ENCODE data around the gene WDR91.
"Not testable (repeated sequence)": the region's sequence is repeated elsewhere in the genome, so short reads cannot be mapped to it uniquely, and the experiment has no call there.

WDR91 gene

GRCh38 chr7:135242096-135242684, 30.9 kb upstream of the WDR91 start:
- TF ChIP-seq CTCF (IDR thresholded peaks at IDR 0.05; ENCODE audit: low read depth, low read length), result no peak

DNA sequence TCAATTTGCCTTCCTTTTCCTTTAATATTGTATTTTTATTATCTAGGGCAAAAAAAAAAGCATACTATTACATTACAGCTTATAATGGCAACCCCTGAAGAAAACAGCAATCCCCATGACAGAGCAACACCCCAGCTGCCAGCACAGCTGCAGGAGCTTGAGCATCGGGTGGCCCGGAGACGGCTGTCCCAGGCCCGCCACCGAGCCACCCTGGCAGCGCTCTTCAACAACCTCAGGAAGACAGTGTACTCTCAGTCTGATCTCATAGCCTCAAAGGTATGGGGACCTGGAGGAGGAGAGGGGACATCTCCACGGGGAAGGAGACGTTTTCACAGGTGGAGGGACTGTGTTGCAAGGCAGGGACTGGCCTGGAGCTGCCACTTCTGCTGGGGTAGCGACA, 29.1 kb upstream of the WDR91 start:
- no peak for DNase-seq (ENCODE audit: low read depth in 2 of 2)
- H3K4me3 ChIP-seq (replicated peaks in 1 of 2; ENCODE audit: low read depth in 2 of 2, low read length in 2 of 2), result no peak overlapping the region
- TF ChIP-seq CTCF (IDR thresholded peaks at IDR 0.05; ENCODE audit: low read depth, low read length), result no peak

More at GRCh38 chr7:135242096-135242684, 30.9 kb upstream of the WDR91 start:
- no peak overlapping the region for H3K4me3 ChIP-seq (replicated peaks in 1 of 2; ENCODE audit: low read depth in 2 of 2, low read length in 2 of 2)
- DNase-seq (ENCODE audit: low read depth in 2 of 2), result no peak

DNA sequence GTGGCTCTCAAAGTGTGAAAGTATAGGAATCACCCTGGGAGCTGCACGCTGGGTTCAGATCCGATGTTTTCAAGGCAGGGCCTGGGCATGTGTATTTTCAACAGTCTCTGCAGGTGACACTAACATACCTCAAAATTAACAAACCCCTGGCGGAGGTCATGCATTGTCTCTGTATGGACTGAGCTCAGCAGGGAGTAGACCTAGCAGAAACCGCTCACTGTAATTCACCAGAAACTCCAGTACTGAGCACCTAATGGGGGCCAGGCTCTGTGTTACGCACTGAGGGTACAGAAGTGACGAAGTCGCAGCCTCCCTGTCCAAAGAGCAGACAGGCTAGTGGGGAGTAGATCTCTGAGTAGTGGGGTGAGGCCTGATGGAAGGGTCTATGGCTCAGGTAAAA, 27.9 kb upstream of the WDR91 start:
- DNase-seq (ENCODE audit: low read depth in 2 of 2), result no peak
- H3K4me3 ChIP-seq (replicated peaks in 1 of 2; ENCODE audit: low read depth in 2 of 2, low read length in 2 of 2), result no peak overlapping the region

DNA sequence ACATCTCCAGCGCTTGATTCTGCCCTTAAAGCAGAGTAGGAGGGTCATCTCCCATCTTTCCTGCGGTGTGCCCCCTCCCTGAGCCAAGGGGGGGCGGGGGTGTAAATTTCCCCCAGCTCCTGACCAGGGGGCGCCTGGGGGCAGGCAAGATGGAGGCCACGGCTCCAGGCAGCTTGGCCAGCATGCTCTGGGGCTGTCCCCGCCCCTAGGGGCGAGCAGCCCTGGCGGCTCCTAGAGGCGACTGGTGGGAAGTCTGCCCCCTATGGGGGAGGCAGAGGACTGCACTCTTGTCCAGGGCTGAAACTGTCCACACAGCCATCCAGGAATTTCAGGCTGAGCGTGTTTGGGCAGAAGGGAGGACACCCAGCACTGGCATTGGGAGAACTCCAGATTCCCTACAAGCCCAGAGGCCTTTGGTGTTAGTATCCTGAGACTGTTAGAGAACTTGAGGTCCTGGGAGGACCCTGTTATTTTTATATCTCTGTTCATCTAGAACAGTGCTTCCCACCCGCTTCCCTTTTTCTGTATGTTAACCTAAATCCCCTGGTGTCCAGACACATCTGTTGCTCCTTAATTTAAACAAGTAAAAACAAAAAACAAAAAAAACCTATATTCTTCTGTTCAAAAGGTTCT, 26.9 kb upstream of the WDR91 start:
- no peak for DNase-seq (ENCODE audit: low read depth in 2 of 2)
- TF ChIP-seq CTCF (IDR thresholded peaks at IDR 0.05; ENCODE audit: low read depth, low read length), result peak; percentile 56
- H3K4me3 ChIP-seq (replicated peaks in 1 of 2; ENCODE audit: low read depth in 2 of 2, low read length in 2 of 2), result no peak overlapping the region

More for the DNA sequence above, 27.9 kb upstream of the WDR91 start:
- no peak for TF ChIP-seq CTCF (IDR thresholded peaks at IDR 0.05; ENCODE audit: low read depth, low read length)

DNA sequence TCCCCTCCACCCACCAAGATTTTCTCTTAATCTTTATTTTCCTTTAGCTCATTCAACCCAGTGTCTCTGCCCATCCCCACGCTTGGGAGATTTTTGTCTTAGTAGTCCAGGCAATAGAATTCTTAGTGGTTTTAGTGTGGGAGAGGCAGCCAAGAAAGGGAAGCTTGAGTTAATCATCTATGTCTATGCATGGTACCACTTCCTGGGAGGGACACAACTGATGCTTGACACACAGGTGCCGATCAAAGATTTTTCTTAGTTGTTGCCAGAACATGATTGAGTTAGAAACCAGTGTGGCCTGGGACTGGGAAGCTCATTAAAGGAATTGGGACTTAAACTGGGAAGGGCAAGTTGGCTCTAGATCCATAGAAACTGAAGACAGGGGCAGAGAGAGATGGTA, 25.4 kb upstream of the WDR91 start:
- no peak for TF ChIP-seq CTCF (IDR thresholded peaks at IDR 0.05; ENCODE audit: low read depth, low read length)
- no peak overlapping the region for H3K4me3 ChIP-seq (replicated peaks in 1 of 2; ENCODE audit: low read depth in 2 of 2, low read length in 2 of 2)
- DNase-seq (ENCODE audit: low read depth in 2 of 2), result no peak

DNA sequence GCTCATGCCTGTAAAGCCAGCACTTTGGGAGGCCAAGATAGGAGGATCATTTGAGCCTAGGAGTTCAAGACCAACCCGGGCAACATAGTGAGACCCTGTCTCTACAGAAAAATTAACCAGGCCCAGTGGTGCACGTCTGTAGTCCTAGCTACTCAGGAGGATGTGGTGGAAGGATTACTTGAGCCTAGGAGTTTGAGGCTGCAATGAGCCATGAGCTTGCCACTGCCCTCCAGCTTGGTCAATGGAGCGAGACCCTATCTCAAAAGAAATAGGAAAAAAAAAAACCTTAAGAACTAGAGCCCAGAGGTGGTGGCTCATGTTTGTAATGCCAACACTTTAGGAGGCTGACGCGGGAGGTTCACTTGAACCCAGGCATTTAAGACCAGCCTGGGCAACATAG, 24.5 kb upstream of the WDR91 start:
- no peak for DNase-seq (ENCODE audit: low read depth in 2 of 2)
- H3K4me3 ChIP-seq (replicated peaks in 1 of 2; ENCODE audit: low read depth in 2 of 2, low read length in 2 of 2), result no peak overlapping the region
- no peak for TF ChIP-seq CTCF (IDR thresholded peaks at IDR 0.05; ENCODE audit: low read depth, low read length)

- no peak overlapping the region for H3K4me3 ChIP-seq (replicated peaks in 1 of 2; ENCODE audit: low read depth in 2 of 2, low read length in 2 of 2)
- no peak for DNase-seq (ENCODE audit: low read depth in 2 of 2)
- no peak for TF ChIP-seq CTCF (IDR thresholded peaks at IDR 0.05; ENCODE audit: low read depth, low read length)
Measured at GRCh38 chr7:135234727-135235126, 23.4 kb upstream of the WDR91 start.

DNA sequence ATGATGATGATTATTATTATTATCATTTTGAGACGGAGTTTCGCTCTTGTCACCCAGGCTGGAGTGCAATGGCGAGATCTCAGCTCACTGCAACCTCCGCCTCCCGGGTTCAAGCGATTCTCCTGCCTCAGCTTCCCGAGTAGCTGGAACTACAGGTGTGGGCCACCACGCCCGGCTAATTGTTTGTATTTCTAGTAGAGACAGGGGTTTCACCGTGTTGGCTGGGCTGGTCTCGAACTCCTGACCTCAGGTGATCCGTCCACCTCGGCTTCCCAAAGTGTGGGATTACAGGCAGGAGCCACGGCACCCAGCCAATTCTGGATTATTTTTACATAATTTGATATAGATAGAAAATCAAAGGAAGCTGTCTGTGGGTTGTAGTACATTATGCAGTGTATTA, 22.8 kb upstream of the WDR91 start:
- not testable (repeated sequence) for H3K4me3 ChIP-seq (replicated peaks in 1 of 2; ENCODE audit: low read depth in 2 of 2, low read length in 2 of 2); DNase-seq (ENCODE audit: low read depth in 2 of 2)
